Measurements from ENCODE around the gene PID1.

Gene PID1

DNA sequence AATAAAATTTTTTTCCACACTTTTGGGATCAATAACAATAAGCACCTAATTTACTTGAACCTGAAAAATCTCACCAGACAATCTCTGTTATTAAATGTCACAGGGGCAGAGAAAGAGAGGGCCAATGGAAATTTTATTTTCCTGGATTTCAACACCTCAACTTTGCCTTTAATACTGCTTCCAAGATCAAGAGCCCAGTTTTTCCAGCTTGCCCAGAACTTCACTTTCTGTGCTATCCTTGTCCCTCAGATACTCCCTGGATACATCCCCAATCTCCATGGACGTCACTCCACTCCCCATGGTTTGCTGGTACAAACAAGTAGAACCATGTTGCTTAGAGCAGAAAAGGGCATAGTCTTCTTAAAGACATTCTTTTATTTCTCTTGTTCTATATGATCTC lies 29.3 kb upstream of the PID1 start:
- no peak overlapping the region for H3K4me3 ChIP-seq (ENCODE audit: low read depth, low read length)
- no peak for TF ChIP-seq CTCF (IDR thresholded peaks at IDR 0.05; ENCODE audit: low read depth, low read length, missing control alignments)
- in situ Hi-C loops (cut with HindIII; ENCODE audit: low pct_ligation_motif_present, low sequenced_read_pairs) = no loop called here
- no peak overlapping the region for H3K27ac ChIP-seq
- no peaks in the 10 kb centered on the region for H3K27me3 ChIP-seq (replicated peaks)
- no peaks in the 10 kb centered on the region for H3K36me3 ChIP-seq (replicated peaks)
- DNase-seq = no peak

DNA sequence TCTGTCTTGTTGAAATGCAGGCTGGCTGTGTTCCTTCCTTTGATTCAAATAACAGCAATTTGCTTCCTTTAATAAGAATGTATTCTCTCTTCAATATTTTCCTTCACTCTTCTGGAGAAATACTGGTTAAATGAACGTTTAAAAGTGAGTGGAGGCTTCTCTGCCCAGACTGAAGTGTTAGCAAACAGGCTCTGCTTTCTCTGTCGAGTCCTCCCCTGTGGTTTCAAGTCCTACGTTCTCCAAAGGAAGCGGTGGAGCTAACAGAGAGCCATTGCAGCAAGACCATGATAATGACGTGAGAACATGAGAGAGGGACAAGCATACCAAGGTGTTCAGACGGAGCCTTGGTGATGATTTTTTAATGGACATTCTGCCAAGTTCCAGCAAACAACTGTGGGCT lies 26.2 kb upstream of the PID1 start:
- TF ChIP-seq CTCF (IDR thresholded peaks at IDR 0.05; ENCODE audit: low read depth, low read length, missing control alignments) = no peak
- in situ Hi-C loops (cut with HindIII; ENCODE audit: low pct_ligation_motif_present, low sequenced_read_pairs) = no loop called here
- H3K27me3 ChIP-seq (replicated peaks) = no peaks in the 10 kb centered on the region
- no peak overlapping the region for H3K27ac ChIP-seq
- no peak overlapping the region for H3K4me3 ChIP-seq (ENCODE audit: low read depth, low read length)
- no peaks in the 10 kb centered on the region for H3K36me3 ChIP-seq (replicated peaks)
- DNase-seq = no peak

GRCh38 chr2:229296536-229296935 lies 25.4 kb upstream of the PID1 start:
- DNase-seq = no peak
- in situ Hi-C loops (cut with HindIII; ENCODE audit: low pct_ligation_motif_present, low sequenced_read_pairs) = no loop called here
- Histone ChIP-seq H3K36me3 (replicated peaks) (no peaks in the 10 kb centered on the region), H3K27ac (no peak overlapping the region), H3K4me3 (ENCODE audit: low read depth, low read length) (no peak overlapping the region), H3K27me3 (replicated peaks) (no peaks in the 10 kb centered on the region)
- no peak for TF ChIP-seq CTCF (IDR thresholded peaks at IDR 0.05; ENCODE audit: low read depth, low read length, missing control alignments)

DNA sequence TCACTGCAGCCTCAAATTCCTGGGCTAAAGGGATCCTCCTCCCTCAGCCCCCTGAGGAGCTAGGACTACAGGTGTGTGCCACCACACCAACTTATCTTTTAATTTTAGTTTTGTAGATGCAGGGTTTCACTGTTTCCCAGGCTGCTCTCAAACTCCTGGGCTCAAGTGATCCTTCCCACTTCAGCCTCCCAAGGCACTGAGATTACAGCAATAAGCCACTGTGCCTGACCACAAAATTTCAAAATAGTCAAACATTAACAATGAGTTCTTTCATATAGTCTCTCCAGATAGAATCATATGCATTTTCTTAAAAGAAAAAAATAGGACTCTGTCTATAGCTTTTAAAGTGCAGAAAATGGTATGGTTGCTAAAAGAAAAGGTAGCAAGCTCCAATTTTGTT lies 24.9 kb upstream of the PID1 start:
- no peaks in the 10 kb centered on the region for H3K27me3 ChIP-seq (replicated peaks)
- no peak for TF ChIP-seq CTCF (IDR thresholded peaks at IDR 0.05; ENCODE audit: low read depth, low read length, missing control alignments)
- no peak for DNase-seq
- no peak overlapping the region for H3K27ac ChIP-seq
- no peak overlapping the region for H3K4me3 ChIP-seq (ENCODE audit: low read depth, low read length)
- in situ Hi-C loops (cut with HindIII; ENCODE audit: low pct_ligation_motif_present, low sequenced_read_pairs) = no loop called here
- no peaks in the 10 kb centered on the region for H3K36me3 ChIP-seq (replicated peaks)

DNA sequence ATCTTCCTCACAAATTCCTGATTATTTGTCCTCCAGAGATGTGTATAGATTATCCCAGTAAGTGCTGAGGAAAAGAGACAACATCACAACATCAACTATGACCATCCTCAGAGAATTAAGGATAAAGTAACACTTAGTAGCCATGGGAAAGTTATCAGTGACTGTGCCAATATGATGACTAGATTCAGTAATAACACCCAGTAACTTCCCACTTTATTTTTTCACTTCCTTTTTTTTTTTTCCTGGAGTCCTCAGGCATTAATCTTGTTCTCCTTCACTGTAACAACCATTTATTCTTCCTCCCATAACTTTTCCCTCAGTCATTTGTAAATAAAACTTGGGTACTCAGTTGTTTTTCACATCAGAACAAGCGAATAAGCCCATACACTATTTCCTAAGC lies 16.7 kb upstream of the PID1 start:
- no peak overlapping the region for H3K27ac ChIP-seq
- no peak overlapping the region for H3K4me3 ChIP-seq (ENCODE audit: low read depth, low read length)
- no peaks in the 10 kb centered on the region for H3K27me3 ChIP-seq (replicated peaks)
- in situ Hi-C loops (cut with HindIII; ENCODE audit: low pct_ligation_motif_present, low sequenced_read_pairs) = no loop called here
- no peaks in the 10 kb centered on the region for H3K36me3 ChIP-seq (replicated peaks)
- no peak for TF ChIP-seq CTCF (IDR thresholded peaks at IDR 0.05; ENCODE audit: low read depth, low read length, missing control alignments)
- DNase-seq = no peak

- DNase-seq = peak; percentile 72
- TF ChIP-seq CTCF (IDR thresholded peaks at IDR 0.05; ENCODE audit: low read depth, low read length, missing control alignments) = no peak
- Histone ChIP-seq H3K4me3 (ENCODE audit: low read depth, low read length) (no peak overlapping the region), H3K36me3 (replicated peaks) (no peaks in the 10 kb centered on the region), H3K27ac (no peak overlapping the region), H3K27me3 (replicated peaks) (no peaks in the 10 kb centered on the region)
- in situ Hi-C loops (cut with HindIII; ENCODE audit: low pct_ligation_motif_present, low sequenced_read_pairs) = no loop called here
Measured at GRCh38 chr2:229282758-229283546, 11.9 kb upstream of the PID1 start.
